GM04504 (cell line): ENCODE results near the gene IFI44.

Experiments
- DNase-seq: peaks from one replicate; pipeline ENCODE4 v3.0.0-alpha.2; 2012; ENCODE audit warnings: low read depth

Gene IFI44

GRCh38 chr1:78652019-78652560 lies 2.5 kb downstream of the IFI44 start:
- no peak for DNase-seq

GRCh38 chr1:78658901-78659300 lies 9.3 kb downstream of the IFI44 start:
- DNase-seq = no peak

- no peak for DNase-seq
Measured at GRCh38 chr1:78663923-78664322, 14.3 kb downstream of the IFI44 start.

- no peak for DNase-seq
Measured at GRCh38 chr1:78664763-78665162, 15.1 kb downstream of the IFI44 start.

- no peak for DNase-seq
Measured at GRCh38 chr1:78665809-78666208, 16.2 kb downstream of the IFI44 start.

- DNase-seq = no peak
Measured at GRCh38 chr1:78667939-78668338, 18.3 kb downstream of the IFI44 start.

- DNase-seq = no peak
Measured at GRCh38 chr1:78668427-78668826, 18.8 kb downstream of the IFI44 start.

GRCh38 chr1:78672428-78672827 lies 22.8 kb downstream of the IFI44 start:
- no peak for DNase-seq

GRCh38 chr1:78673120-78673519 lies 23.5 kb downstream of the IFI44 start:
- no peak for DNase-seq

- peak; percentile 38 for DNase-seq
Measured at GRCh38 chr1:78676347-78676982, 26.8 kb downstream of the IFI44 start.

- DNase-seq = no peak
Measured at GRCh38 chr1:78676993-78677392, 27.4 kb downstream of the IFI44 start.

- DNase-seq = no peak
Measured at GRCh38 chr1:78677788-78678187, 28.2 kb downstream of the IFI44 start.

GRCh38 chr1:78678324-78678723 lies 28.7 kb downstream of the IFI44 start:
- DNase-seq = no peak

GRCh38 chr1:78681265-78681664 lies 31.6 kb downstream of the IFI44 start:
- DNase-seq = no peak

- DNase-seq = no peak
Measured at GRCh38 chr1:78682496-78682895, 32.9 kb downstream of the IFI44 start.

- DNase-seq = no peak
Measured at GRCh38 chr1:78683079-78683478, 33.4 kb downstream of the IFI44 start.

GRCh38 chr1:78687315-78687714 lies 37.7 kb downstream of the IFI44 start:
- no peak for DNase-seq

GRCh38 chr1:78687914-78688313 lies 38.3 kb downstream of the IFI44 start:
- DNase-seq = no peak

- DNase-seq = peak; percentile 33
Measured at GRCh38 chr1:78688697-78689096, 39.1 kb downstream of the IFI44 start.

GRCh38 chr1:78690516-78690915 lies 40.9 kb downstream of the IFI44 start:
- DNase-seq = no peak

GRCh38 chr1:78691995-78692747 lies 42.5 kb downstream of the IFI44 start:
- DNase-seq = no peak

GRCh38 chr1:78699813-78700212 lies 50.2 kb downstream of the IFI44 start:
- DNase-seq = no peak

- DNase-seq = no peak
Measured at GRCh38 chr1:78702426-78702825, 52.8 kb downstream of the IFI44 start.

- no peak for DNase-seq
Measured at GRCh38 chr1:78703806-78704205, 54.2 kb downstream of the IFI44 start.
